A549 treated with DMSO at 1 μM for 4 hours (cell line): ENCODE results near the gene CLCNKB. TPM values are rescaled to one million over a fixed set of nuclear protein-coding genes. Genes with fewer than 3 reads are reported as not detected.

Experiments
- total RNA-seq: library from RNA; stranded (reverse); fragments of 200-300 nt; extraction: Qiagen RNA extraction; gene quantifications from 5 replicates; pipeline ENCODE4 v1.2.3, GENCODE V29; 2022; ENCODE audit warnings: low read depth

CLCNKB gene
- 0.05 to 0.08 TPM (median 0.06 TPM) in 3 of 5 replicates, not detected in the others for total RNA-seq

DNA sequence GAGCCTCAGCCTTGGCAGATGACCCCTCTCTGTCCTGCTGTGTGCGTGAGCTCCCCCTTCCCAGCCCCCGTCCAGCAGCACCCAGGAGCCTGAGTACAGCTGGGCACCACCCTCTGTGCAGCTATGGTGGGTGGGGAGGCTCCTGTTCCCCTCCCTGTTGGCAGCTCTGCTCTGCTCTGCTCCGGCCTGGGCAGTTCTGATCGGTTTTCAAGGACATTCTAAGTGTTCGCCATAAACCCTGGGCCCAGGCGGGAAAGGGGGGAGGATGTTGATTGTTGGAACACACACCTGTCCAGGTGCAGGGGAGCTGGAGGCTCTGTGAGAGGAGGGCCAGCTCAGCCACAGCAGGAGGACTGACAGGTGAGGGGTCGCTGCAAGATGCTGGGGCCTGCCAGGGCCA, at the start of gene CLCNKB:
TSS of gene CLCNKB (plus strand) at position 262 of the 400 bp plus-strand sequence. CDS start 711 bp downstream, outside the sequence.

GRCh38 chr1:16017461-16018303, 25.9 kb upstream of the CLCNKB start, which contains the start of gene HSPB7:
Gene HSPB7, minus strand, starts transcription at chr1:16018043. Its CDS starts 80 bp downstream, at chr1:16017963.

GRCh38 chr1:16021681-16022080, 21.9 kb upstream of the CLCNKB start, which contains the start of gene CLCNKA:
Gene CLCNKA, plus strand, starts transcription at chr1:16022036. Its CDS starts 584 bp downstream, at chr1:16022620.

DNA sequence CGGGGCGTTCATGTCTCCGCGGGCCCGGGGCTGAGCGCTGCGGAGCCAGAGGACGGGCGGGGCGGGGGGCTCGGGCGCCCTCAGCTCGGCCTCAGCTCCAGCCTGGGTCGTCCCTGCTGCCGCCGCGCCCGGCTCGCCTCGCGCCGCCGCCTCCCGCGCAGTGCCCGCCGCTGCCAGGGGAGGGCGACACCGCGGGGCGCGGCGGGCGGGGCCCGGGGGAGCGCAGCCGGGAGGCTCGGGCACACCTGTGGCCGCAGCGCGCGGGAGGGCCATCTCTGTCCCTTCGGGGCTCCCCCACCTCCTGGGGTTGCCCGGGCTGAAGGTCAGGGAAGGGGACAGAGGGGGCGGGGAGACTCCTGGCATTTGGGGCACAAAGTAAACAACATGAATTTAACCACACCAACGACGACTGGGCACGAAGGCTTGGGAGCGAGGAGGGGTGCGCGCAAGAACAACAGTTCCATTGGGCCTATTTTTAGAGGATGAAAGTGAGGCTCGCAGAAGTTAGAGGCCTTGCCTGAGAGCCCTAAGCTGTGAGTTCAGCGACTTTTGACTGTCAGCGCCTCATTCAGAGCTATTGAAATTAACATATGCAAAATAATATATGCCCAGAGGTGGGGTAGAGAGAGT, 30.0 kb downstream of the CLCNKB start, which contains the start of gene FAM131C:
TSS of gene FAM131C (minus strand) at position 162 of the 630 bp plus-strand sequence. CDS start 209 bp downstream, outside the sequence.

Other genes with a start within 250 kb of the CLCNKB start
- gene UQCRHL, start 236.1 kb upstream of the CLCNKB start, total RNA-seq = 5.7 to 8.0 TPM (median 6.9 TPM) in 5 replicates
- gene SPEN, start 196.1 kb upstream of the CLCNKB start, total RNA-seq = 36.7 to 46.5 TPM (median 43.9 TPM) in 5 replicates
- 11.5 to 14.4 TPM (median 12.8 TPM) in 5 replicates for gene ZBTB17, start 67.7 kb upstream of the CLCNKB start, total RNA-seq
- 0.02 TPM in 1 of 5 replicates, not detected in the others for gene SRARP, start 39.5 kb upstream of the CLCNKB start, total RNA-seq
- gene HSPB7, start 25.7 kb upstream of the CLCNKB start, total RNA-seq = 0.05 TPM in 1 of 5 replicates, not detected in the others
- gene CLCNKA, start 21.7 kb upstream of the CLCNKB start, total RNA-seq = 0.08 to 0.24 TPM (median 0.09 TPM) in 3 of 5 replicates, not detected in the others
- gene FAM131C, start 29.9 kb downstream of the CLCNKB start, total RNA-seq = 11.0 to 18.2 TPM (median 15.0 TPM) in 5 replicates
- gene EPHA2, start 112.3 kb downstream of the CLCNKB start, total RNA-seq = 122 to 148 TPM (median 131 TPM) in 5 replicates
- 5.1 to 7.1 TPM (median 6.6 TPM) in 5 replicates for gene ARHGEF19, start 168.9 kb downstream of the CLCNKB start, total RNA-seq
- gene CPLANE2, start 193.4 kb downstream of the CLCNKB start, total RNA-seq = 2.6 to 4.8 TPM (median 4.3 TPM) in 5 replicates